DMS153 treated with DMSO at 0.1 percent for 48 hours (cell line): ENCODE results near the gene GNS.

Experiments used
- DNase-seq: peaks from one replicate; lab custom pipeline; 2025; ENCODE audit not compliant: unreplicated experiment; lab: John Stamatoyannopoulos, UW

The GNS gene

DNA sequence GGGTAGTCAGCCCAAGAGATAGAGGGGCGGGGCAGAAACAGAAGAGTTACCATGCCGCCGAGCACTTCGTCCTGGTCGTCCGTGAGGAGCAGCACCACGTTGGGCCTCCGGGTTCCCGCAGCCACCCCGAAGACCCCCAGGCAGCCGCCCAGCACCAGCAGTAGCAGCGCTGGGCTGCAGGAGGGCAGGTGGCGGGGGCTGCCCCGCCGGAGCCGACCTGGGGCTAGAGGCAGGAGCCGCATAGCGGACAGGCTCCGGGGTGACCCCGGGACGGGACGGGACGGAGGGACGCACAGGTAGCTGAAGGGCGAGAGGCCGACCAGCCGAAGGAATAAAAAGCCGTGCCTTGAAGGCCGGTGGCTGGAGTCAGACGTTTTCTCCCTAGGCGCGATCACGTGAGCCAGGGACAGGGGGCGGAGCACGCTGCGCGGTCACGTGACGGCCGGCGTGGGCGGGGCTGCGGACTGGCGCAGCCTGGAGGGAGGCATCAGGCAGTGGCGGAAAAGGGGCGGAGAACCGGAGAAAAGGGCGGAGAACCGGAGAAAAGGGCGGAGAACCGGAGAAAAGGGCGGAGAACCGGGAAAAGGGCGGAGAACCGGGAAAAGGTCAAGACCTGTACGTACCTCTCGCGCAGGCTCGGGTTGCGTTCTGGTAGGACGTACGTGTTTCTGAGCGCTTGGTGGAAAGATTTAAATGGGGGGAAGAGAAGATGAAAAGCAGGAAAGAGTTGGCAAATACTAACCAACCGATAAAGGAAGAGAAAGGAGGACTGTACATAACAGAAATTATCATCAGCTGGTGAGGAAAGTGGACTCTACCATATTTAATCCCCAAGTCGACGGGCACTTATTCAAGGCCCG is at the start of gene GNS:
TSS of gene GNS (minus strand) at position 372 of the 860 bp plus-strand sequence. CDS start at position 242, 130 bp downstream.
- peak; percentile 90 for DNase-seq

DNA sequence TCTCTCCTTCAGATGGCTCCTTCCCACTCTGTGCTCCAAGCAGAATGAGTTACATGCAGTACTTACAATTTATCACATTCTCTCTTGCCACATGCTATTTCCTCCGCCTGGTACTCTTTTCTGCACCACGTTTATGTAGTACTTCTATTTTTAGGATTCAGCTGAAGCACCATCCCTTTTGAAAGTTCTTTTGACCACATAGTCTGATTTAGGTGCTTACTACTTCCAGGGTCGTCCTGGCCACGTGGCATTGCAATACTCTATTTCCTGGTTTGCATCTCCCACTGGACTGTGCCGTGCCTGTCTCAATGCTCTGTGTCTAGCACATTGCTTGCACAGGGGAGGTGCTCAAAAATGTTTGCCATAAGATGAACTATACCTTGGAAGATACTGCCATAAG is 48.9 kb upstream of the GNS start:
- DNase-seq: no peak

DNA sequence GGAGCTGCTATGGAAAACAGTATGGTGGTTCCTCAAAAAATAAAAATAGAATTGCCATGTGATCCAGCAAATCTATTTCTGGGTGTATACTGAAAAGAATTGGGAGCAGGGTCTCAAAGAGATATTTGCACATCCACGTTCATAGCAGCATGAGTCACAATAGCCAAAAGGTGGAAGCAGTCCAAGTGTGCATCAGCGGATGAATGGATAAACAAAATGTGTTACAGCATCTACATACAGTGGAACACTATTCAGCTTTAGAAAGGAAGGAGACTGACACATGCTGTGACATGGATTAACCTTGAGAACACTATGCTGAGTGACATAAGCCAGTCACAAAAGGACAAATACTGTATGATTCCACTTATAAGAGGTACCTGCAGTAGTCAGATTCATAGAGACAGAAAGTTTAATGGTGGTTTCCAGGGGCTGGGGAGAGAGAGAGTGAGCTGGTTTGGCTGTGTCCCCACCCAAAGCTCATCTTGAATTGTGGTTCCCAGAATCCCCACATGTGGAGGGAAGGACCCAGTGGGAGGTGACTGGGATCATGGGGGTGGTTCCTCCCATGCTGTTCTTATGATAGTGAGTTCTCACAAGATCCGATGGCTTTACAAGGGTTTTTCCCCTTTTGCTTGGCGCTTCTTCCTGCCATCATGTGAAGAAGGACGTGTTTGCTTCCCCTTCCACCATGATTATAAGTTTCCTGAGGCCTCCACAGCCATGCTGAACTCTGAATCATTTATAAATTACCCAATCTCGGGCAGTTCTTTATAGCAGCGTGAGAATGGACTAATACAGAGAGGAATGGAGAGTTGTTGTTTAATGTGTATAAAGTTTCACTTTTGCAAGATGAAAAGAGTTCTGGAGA is 47.6 kb upstream of the GNS start:
- DNase-seq: no peak

DNA sequence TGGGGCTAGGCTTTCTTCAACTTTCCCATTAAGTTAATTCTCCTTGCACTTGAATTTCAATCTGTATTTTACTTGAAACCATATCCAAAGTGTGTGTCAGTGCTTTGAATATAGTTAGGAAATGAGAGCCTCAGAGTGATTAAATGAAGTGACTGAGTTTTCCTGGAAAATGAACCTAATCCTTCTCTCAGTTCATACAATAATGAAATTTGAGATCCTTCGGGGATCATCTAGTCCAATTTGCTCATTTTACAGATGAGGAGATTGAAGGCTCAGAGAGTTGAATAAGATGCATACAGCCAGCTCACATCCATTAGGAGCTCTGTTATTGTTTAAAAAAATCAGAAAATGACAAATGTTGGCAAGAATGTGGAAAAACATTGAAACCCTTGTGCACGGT is 47.0 kb upstream of the GNS start:
- DNase-seq: no peak

DNA sequence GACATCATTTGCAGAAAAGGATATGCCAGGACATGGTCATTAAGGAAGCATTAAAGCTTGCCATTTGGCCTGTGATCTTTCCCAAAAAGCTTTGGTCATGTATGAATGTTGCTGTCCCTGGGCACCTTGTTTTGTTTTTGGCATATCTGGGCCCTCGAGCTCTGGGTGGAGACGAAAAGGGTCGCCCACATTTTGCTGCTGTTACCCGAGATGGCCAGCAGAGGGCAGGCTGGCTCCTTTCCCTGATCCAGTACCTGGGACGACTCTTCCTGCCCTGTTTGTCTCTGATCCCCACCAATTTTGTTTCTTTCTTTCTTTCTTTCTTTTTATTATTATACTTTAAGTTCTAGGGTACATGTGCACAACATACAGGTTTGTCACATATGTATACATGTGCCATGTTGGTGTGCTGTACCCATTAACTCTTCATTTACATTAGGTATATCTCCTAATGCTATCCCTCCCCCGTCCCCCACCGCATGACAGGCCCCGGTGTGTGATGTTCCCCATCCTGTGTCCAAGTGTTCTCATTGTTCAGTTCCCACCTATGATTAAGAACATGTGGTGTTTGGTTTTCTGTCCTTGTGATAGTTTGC is 43.1 kb upstream of the GNS start:
- DNase-seq: peak; percentile 33

DNA sequence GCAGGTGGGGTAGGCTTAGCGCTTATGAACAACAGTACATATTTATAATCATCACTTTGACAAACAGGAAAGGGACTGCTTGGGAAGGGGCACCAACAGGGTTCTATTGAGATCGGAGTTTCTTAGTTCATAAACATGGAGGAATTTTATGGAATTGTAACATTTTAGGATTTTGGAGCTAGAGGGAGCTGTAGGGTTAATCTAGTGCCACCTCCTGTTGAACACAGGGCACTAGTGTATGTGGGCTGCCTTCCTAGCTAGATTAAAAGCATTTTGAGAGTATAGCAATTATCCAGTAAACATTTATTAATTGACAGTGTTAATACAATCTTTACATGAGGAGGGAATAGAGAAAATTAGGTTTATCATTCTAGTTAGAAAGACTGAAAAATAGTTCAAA is 42.2 kb upstream of the GNS start:
- DNase-seq: no peak

DNA sequence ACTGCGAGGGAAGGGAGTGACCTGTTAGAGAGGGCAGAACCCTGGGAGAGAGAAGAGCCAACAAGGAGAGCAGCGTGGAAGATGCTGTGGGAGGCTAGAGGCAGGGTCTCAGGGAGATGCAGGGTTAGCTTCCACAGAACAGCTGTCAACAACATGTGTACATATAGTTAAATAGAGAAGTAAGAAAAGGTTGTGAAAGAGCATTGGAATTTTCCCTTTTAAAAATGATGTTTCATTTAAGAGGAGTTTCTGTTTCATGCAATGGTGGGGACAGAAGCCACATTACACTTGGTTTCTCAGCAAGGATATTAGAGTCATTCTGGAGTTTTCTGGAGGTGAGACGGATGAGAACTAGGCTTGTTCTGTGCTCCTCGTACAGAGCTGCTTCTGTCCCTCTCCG is 41.4 kb upstream of the GNS start:
- no peak for DNase-seq

DNA sequence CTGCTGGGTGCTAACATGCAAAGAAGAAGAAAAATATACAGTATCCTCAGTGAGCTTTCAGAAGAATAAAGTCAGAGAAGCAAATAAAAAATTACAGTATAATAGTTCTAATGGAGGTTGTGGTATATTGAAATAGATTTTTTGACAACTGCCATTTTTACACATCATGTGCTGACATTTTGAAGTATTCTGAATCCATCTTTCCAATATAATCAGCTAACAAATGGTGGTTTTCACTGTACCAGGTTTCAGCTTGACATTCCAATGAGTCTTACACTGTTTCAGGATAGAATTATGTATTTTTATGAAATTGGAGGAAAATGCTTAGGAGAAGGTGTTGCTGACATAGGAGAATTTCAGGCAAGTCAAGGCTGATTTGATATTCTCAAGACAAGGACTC is 39.0 kb upstream of the GNS start:
- no peak for DNase-seq

DNA sequence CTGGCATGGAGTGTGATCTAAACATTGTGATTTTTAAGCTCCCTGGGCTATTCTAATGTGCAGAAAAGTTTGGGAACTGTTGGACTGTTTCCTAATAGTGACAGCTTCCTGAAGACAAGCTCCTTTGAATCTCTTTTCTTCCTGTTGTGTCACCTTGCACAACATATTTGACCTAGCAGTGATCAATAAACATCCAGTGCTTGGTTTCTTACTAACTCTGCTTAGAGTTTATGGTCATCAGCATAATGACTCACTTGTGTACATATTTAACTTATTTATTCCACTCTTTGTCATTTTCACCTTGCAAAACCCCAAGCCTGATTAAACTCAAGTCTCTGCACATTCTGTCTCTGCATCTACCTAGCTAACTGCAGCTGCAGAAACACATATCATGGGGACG is 38.0 kb upstream of the GNS start:
- DNase-seq: no peak

DNA sequence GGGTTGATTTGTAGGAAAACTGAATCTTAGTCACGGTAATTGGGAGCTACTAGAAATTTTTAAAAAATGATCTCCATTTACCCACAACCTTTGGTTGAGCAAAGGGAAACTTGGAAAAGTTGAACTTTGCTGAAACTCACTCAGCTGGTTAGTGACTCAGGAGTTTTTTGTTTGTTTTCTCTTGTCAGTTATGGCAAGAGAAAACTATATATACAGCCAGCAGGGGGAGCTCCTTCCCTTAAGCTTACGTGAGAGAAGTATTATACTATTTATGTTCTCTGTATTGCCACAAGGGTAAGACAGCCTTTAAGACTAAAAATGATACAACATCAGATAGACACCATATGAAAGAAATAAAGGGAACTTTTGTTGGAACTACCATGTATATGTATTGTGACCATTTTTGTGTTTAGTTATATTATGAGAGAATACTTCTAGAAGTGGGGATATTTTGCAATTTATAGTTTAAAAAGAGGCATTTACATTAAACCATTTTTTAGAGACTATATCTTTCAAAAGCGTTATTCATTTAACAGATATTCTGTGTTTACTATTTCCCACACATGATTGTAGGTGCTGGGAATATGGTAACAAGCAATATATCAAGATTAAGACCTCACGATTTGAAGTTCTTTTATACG is 37.1 kb upstream of the GNS start:
- peak; percentile 71 for DNase-seq

DNA sequence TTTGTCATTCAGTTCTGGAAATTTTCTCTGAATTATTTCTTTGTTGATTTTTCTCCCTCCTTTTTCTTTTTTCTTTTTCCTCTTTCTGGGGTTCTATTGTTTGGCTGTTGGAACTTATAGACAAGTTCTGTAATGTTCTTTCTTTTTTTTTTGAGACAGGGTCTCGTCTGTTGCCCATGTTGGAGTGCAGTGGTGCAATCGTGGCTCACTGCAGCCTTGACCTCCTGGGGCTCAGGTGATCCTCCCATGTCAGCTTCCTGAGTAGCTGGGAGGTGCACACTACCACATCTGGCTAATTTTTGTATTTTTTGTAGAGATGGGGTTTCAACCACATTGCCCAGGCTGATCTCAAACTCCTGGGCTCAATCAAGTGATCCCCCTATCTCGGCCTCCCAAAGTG is 35.1 kb upstream of the GNS start:
- DNase-seq: no peak

DNA sequence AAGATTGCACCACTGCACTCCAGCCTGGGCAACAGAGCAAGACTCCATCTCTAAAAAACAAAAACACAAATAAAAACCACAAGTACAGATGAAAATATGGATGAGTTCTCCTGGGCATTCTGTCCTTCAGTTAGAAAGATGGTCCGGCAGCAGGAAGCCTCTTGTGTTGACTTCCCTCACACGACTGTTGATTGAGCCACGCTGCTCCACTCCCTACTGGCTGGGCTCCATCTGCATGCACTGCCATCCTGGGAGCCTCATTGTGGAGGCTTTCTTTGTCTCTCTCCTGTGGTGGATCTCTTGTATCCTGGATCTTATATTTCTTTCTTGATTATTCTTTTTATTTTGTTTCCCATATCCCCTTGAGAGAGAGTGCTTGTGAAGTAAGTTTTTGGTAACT is 34.4 kb upstream of the GNS start:
- DNase-seq: no peak

DNA sequence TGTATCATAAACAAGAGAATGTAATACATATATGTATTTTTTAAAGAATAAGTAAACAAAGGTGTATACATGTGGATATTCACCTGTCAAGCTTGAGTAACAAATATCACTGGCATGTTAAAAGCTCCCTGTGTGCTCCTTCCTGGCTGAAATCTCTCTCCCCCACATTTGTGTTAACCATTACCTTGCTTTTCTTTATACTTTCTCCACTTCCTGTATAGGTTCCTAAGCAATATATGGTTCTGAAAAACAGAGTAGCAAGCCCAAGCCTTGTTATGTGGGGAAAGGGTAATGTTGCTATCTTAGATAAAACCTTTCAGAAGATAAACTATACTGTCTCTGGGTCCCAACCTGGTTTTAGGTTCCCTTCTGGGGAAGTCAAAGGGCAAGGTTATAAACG is 32.9 kb upstream of the GNS start:
- no peak for DNase-seq

DNA sequence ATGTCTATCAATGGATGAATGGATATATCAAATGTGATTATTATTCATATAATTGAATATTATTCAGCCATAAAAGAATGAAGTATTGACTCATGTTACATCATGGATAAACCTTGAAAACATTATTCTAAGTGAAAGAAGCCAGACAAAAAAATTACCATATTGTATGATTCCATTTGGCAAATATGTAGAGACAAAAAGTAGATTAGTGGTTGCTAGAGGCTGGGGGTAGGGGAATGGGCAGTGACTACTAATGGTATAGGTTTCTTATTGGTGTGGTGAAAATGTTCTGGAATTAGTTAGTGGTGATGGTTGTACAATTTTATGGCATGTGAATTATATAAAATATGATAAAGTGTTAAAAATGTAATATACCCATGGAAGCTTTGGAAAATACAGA is 31.8 kb upstream of the GNS start:
- no peak for DNase-seq

DNA sequence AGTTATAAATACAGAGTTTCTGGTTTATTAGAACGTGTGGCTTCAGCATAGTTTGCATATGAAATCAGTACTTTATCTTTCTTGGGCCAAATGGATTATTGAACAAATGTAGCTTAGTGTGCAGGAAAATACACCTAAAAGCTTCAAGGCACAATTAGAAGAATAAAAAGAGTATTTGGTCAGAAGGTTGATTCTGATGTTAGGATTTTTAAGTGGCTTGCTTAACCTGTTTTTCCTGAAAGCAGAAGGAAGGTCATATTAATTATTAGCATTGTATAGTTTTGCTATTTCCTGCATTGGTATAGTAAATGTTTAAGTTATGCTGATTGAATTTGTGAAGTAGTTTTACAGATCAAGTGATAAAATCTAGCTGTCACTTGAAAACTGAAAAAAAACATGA is 31.0 kb upstream of the GNS start:
- no peak for DNase-seq

DNA sequence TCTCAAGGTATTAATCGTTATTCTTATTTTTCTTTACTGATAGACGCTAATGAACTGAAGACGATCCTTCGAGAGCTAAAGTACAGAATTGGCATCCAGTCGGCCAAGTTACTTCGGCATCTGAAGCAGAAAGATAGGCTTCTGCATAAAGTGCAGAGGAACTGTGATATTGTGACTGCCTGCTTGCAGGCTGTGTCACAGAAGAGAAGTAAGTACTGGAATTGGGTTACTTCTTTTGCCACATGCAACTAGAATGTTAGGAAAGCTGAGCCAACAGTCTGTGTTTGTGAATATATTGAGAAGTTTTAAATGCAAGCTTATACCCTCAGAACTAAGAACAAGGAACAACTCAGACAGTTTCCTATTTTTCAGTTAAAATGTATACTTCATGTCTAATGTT is 26.6 kb upstream of the GNS start:
- DNase-seq: no peak

DNA sequence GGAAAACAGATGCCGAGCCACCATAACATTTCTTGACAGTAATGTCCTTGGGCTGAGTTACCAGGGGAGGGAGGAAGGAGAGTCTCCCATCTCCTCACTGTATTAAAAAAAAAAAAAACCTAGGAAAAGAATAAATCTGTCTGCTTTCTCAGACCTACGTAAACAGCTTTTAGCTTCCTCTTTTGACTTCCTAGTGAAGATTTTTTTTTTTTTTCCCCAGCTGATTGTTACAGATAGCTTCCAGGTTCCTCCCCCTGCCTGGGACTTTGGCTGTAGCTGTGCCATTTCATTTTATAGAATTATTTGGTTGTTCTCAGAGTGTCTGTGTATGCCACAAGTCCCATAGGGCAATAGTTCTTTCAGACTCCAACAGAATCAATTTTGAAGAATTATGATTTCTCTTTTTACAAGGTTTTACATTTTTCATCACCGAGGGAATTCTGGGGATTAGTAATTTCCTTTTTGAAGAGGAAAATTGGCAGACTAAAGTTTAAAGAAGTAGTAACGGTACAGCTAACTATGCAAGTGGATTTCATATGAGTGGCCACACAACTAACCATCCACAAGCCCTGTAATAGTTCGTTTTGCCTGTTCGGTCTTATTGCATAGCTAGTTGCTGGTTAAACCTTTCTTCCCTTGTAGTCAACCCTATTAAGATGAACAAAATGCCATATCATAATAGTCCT is 23.1 kb upstream of the GNS start:
- DNase-seq: no peak

DNA sequence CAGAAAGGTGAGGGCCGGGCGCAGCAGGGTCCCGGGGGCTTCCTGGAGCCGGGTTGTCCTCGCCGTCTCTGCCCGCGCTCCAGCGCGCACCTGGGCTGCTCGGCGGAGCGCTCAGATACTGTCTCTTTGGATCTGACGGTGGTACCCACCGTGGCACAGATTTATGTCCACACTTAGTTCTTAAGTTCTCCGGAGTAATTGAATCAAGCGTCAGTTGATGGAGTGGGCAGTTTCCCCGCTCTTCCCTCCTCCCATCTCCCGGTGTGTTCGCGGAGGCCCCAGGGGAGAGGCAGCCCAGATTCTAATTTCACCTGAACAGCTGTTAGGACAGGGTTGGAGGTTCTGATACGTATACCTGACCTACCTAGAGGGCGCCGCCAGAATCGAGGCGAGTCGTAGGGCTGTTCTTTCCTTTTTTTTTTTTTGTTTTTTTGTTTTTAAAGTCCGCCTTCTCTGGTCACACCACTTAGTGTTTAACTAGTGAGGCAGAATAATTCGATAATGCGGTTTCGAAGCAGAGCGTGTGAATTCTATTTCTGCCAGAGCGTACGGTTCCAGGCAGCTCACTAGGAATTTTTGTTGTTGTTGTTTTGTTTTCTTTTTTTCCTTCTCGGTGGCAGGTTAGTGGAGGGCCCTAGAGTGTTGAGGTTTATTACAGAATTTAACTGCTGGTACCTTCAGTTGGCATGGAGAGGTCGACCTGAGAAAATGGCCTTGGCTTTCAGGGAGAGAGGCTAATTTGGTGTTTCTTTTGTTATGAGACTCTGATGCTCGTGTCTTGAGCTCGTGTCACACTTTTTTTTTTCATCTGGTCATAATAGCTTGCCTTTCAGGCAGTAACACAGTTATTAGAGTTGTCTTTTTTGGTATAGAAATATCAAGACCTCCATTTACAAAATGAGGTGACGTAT is 22.3 kb upstream of the GNS start:
- peak; percentile 60 for DNase-seq

DNA sequence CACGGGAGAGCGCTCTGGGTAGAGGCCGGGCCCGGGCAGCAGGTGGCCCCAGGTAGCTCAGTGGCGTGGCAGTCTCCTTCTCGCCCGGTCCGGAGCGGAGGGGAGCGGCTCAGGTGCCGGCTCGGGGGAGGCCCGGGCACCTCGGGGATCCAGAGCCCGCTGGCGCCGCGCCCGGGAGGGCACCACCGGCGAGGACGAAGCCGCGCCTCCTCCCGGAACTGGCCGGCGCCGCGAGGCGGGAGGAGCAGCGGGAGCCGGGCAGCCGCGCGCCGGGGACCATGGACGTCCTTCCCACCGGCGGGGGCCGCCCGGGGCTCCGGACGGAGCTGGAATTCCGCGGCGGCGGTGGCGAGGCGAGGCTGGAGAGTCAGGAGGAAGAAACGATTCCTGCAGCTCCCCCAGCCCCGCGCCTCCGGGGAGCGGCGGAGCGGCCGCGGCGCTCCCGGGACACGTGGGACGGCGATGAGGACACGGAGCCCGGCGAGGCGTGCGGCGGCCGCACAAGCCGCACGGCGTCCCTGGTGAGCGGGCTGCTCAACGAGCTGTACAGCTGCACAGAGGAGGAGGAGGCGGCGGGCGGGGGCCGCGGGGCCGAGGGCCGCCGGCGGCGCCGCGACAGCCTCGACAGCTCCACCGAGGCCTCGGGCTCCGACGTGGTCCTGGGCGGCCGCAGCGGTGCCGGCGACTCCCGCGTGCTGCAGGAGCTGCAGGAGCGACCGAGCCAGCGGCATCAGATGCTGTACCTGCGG is 21.5 kb upstream of the GNS start:
- DNase-seq: no peak
